K562 (cell line): ENCODE data around the gene ETV2. TPM values are rescaled to one million over a fixed set of nuclear protein-coding genes. Genes with fewer than 3 reads are reported as not detected.

Source experiments
- ATAC-seq: fragments of 200-7000 bp; cut with Tn5 transposase; 3 replicates; pipeline ENCODE4 v1.9.1; 2020; ENCODE audit warnings: moderate library complexity
- BruUV-seq: library from RNA; stranded (reverse); fragments of 400-500 nt; replicated peaks from 2 replicates; lab custom pipeline; 2021; lab: Mats Ljungman, UMichigan
- CTCF ChIA-PET: fragments of 300-600 bp; formaldehyde crosslinking; extraction: SDS; loops from one replicate; lab custom pipeline; 2021; ENCODE audit warnings: low intra/inter-chr PET ratio; lab: Yijun Ruan, JAX
- POLR2A ChIA-PET: fragments of 300-600, 350-650 bp; sonication (Branson Sonifier 250); formaldehyde crosslinking; extraction: SDS; loops from one replicate; lab custom pipeline; 2021; ENCODE audit warnings: antibody characterized with exemption, inconsistent platforms; lab: Yijun Ruan, JAX
- DNase-seq, 4 experiments: peaks; one replicate each; pipeline versions ENCODE4 v3.0.0 to v3.0.0-alpha.2; 2011 to 2018; ENCODE audit warnings: low spot score in 3 of 4, mixed read lengths in 3 of 4; ENCODE audit errors: extremely low read depth in 1 of 4
- FAIRE-seq: peaks from 2 replicates; lab custom pipeline; 2011; peaks lifted over from hg19 to GRCh38; lab: Jason Lieb, UNC
- H2AFZ ChIP-seq: 2 replicates; pipeline ENCODE4 v1.6.0; 2011; ENCODE audit warnings: low read depth, low read length, control low read depth, inconsistent platforms
- H3K27ac ChIP-seq: fragments of 200-600 bp; 3 replicates; pipeline ENCODE4 v1.8.0; 2011; ENCODE audit warnings: low read depth, mild to moderate bottlenecking, control low read depth, inconsistent platforms, low read length, moderate library complexity, mixed read lengths; ENCODE audit errors: extremely low read depth
- H3K27me3 ChIP-seq, 2 experiments: fragments of 300-600 bp in 1 of 2; 2 replicates in 1 of 2; 3 replicates in 1 of 2; pipeline versions ENCODE4 v1.6.0 to v1.8.0; 2011; ENCODE audit warnings: inconsistent platforms in 2 of 2, low read length in 2 of 2, mild to moderate bottlenecking in 1 of 2, mixed read lengths in 1 of 2, moderate library complexity in 1 of 2; ENCODE audit not compliant: control insufficient read depth in 2 of 2, insufficient read depth in 2 of 2
- H3K36me3 ChIP-seq: fragments of 300-600 bp; 3 replicates; pipeline ENCODE4 v1.8.0; 2011; ENCODE audit warnings: mild to moderate bottlenecking, low read length, inconsistent platforms; ENCODE audit not compliant: control insufficient read depth, insufficient read depth
- H3K4me1 ChIP-seq, 2 experiments: fragments of 200-600 bp in 1 of 2; replicated peaks in 1 of 2; 2 replicates in 1 of 2; 3 replicates in 1 of 2; pipeline versions ENCODE4 v1.5.1 to v1.8.0; 2011; ENCODE audit warnings: inconsistent platforms in 2 of 2, low read length in 2 of 2, mild to moderate bottlenecking in 1 of 2, mixed read lengths in 1 of 2, moderate library complexity in 1 of 2; ENCODE audit not compliant: control insufficient read depth in 2 of 2, insufficient read depth in 2 of 2
- H3K4me2 ChIP-seq: 2 replicates; pipeline ENCODE4 v1.6.1; 2011; ENCODE audit warnings: low read length, control low read depth, inconsistent platforms, mixed read lengths; ENCODE audit not compliant: insufficient read depth
- H3K4me3 ChIP-seq: fragments of 200-600 bp; sonication (generic), shearing (Covaris generic); 2 replicates; pipeline ENCODE4 v1.5.1; 2016; ENCODE audit warnings: control low read depth, inconsistent platforms
- H3K79me2 ChIP-seq: fragments of 200-600 bp; 3 replicates; pipeline ENCODE4 v1.8.0; 2011; ENCODE audit warnings: low read length, inconsistent platforms; ENCODE audit not compliant: control insufficient read depth, insufficient read depth
- H3K9ac ChIP-seq, 2 experiments: 2 replicates each; pipeline versions ENCODE4 v1.6.0 to v1.6.1; 2011; ENCODE audit warnings: low read depth in 2 of 2, low read length in 2 of 2, control low read depth in 1 of 2, inconsistent platforms in 1 of 2, mild to moderate bottlenecking in 1 of 2, mixed read lengths in 1 of 2; ENCODE audit not compliant: insufficient read depth in 1 of 2
- H3K9me1 ChIP-seq: one replicate; pipeline ENCODE4 v1.6.0; 2011; ENCODE audit warnings: inconsistent platforms, mild to moderate bottlenecking, low read length, moderate library complexity; ENCODE audit not compliant: control insufficient read depth, insufficient read depth
- H3K9me3 ChIP-seq: replicated peaks from 2 replicates; pipeline ENCODE4 v1.5.1; 2011; ENCODE audit warnings: low read depth, low read length, inconsistent platforms; ENCODE audit not compliant: control insufficient read depth, insufficient read depth
- H4K20me1 ChIP-seq: replicated peaks from 2 replicates; pipeline ENCODE4 v1.6.1; 2011; ENCODE audit warnings: low read length, inconsistent platforms, mixed read lengths; ENCODE audit not compliant: control insufficient read depth, insufficient read depth
- BCOR ChIP-seq: fragments of 450-650 bp; IDR thresholded peaks from 2 replicates; pipeline ENCODE4 v1.6.1; 2016
- JUN ChIP-seq, 2 experiments: sonication (generic) in 1 of 2; formaldehyde crosslinking in 1 of 2; IDR thresholded peaks; 2 replicates each; pipeline versions ENCODE4 v1.6.1 to v1.8.0; 2012 to 2022; ENCODE audit warnings: borderline replicate concordance in 2 of 2, mild to moderate bottlenecking in 2 of 2, improper control_type of control experiment in 1 of 2, low read depth in 1 of 2, low read length in 1 of 2, missing genetic modification reagents in 1 of 2
- KDM2B ChIP-seq: fragments of 250-450 bp; sonication (Bioruptor Pico); IDR thresholded peaks from 2 replicates; pipeline ENCODE4 v1.8.0; 2021; ENCODE audit warnings: mild to moderate bottlenecking, moderate library complexity
- MCM7 ChIP-seq, 2 experiments: fragments of 450-650 bp; IDR thresholded peaks; 2 replicates each; pipeline ENCODE4 v1.6.1; 2016 to 2018
- ZNF121 ChIP-seq: sonication (generic); formaldehyde crosslinking; conservative IDR thresholded peaks from 2 replicates; pipeline ENCODE4 v1.8.0; 2022; ENCODE audit warnings: missing genetic modification reagents
- ZNF165 ChIP-seq: fragments of 250-450 bp; sonication (Bioruptor Pico); IDR thresholded peaks from 2 replicates; pipeline ENCODE4 v1.4.0; 2020; ENCODE audit warnings: borderline replicate concordance
- WGBS: fragments of 100-300 bp; shearing (Covaris generic); methylation state at CpG from one replicate; pipeline ENCODE4 v1.1.6; 2016; ENCODE audit warnings: low coverage, mixed read lengths; ENCODE audit not compliant: insufficient coverage; ENCODE audit errors: missing lambda C conversion rate; 5-methylcytosine and 5-hydroxymethylcytosine counted together
- in situ Hi-C: fragments of 300-500 bp; cut with MboI; formaldehyde crosslinking; loops from 4 replicates; pipeline ENCODE4 v1.15.0; 2018; ENCODE audit warnings: inconsistent platforms, mixed read lengths
- intact Hi-C: fragments of 100-400 bp; cut with micrococcal nuclease; formaldehyde crosslinking; loops from 2 replicates; pipeline ENCODE4 v1.14.2; 2022
- polyA plus RNA-seq, 8 experiments: library from polyadenylated mRNA; depleted of rRNA in 4 of 8; stranded (reverse) in 5 of 8; unstranded in 3 of 8; fragments of >200 nt; fragmentation: Nextera tagmentation in 2 of 8; fragmentation: Illumina TruSeq in 1 of 8; extraction: Ambion mirVana in 2 of 8; extraction: Trizol in 1 of 8; gene quantifications; 2 replicates each; pipeline versions ENCODE4 v1.2.1 to v1.2.3, GENCODE V29; 2011 to 2014; ENCODE audit warnings: inconsistent platforms in 1 of 8, missing spikeins in 1 of 8
- total RNA-seq, 7 experiments: library from RNA; depleted of rRNA in 6 of 7; stranded (reverse); fragments of >200 nt in 6 of 7; fragmentation: Illumina TruSeq in 2 of 7; extraction: Trizol in 2 of 7; gene quantifications; 2 replicates each; pipeline versions ENCODE4 v1.2.1 to v1.2.3, GENCODE V29; 2011 to 2021; ENCODE audit warnings: low replicate concordance in 1 of 7
- TF ChIP-seq, protein P1 (sequence below): fragments of 250-450 bp; sonication (Bioruptor Pico); IDR thresholded peaks from 2 replicates; pipeline ENCODE4 v1.9.0; 2021; ENCODE audit warnings: mild to moderate bottlenecking, inconsistent platforms
- TF ChIP-seq, protein P2 (sequence below): sonication (generic); formaldehyde crosslinking; IDR thresholded peaks from 2 replicates; pipeline ENCODE4 v1.8.0; 2023; ENCODE audit warnings: mild to moderate bottlenecking, missing genetic modification reagents
- TF ChIP-seq, protein P3 (sequence below), 2 experiments: fragments of 450-650 bp; IDR thresholded peaks; 2 replicates each; pipeline ENCODE4 v1.6.1; 2018; ENCODE audit warnings: mild to moderate bottlenecking in 2 of 2, low read depth in 1 of 2; ENCODE audit not compliant: partially characterized antibody in 2 of 2

Gene ETV2
- total and polyA plus RNA-seq, 9 of the 15 experiments (the other 6 are each of a cell fraction or from before 2014, with no cell fraction given): 0.11 to 3.7 (median 0.55) TPM

DNA sequence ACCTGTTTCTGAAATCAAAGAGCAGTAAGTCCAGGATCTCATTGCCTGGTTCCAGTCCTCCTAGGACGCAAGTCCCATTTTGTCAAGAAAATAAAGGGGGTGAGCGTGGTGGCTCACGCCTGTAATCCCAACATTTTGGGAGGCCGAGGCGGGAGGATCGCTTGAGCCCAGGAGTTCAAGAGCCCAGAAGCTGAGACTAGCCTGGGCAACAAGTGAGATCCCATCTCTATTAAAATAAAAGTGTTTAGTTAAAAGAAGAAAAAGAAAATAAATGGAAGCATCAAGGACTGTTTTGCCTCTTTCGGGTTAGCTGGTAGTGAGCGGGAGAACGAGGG lies 29.4 kb upstream of the ETV2 start:
- Histone ChIP-seq H3K27me3 (no peaks in the 10 kb centered on the region), H4K20me1 (no peaks in the 10 kb centered on the region), H3K4me3 (peak overlapping the region; percentile 85), H3K36me3 (peaks cover 24% of the 10 kb centered on the region; the same call in 2 of the 3 replicates), H3K9ac (peak overlapping the region in 1 of 2 experiments; percentile 97; a peak in 2 of 4 replicates), H3K9me3 (peaks cover 6% of the 10 kb centered on the region; the same call in 1 of the 2 replicates), H3K27ac (no peak overlapping the region), H3K4me2 (peak overlapping the region; percentile 98), H3K79me2 (peaks cover 7% of the 10 kb centered on the region), H3K9me1 (no peaks in the 10 kb centered on the region), H2AFZ (peak overlapping the region; percentile 96), H3K4me1 (peaks cover 7 to 25% of the 10 kb centered on the region in 2 experiments; a peak in 3 of 5 replicates)
- no peak for DNase-seq
- CTCF ChIA-PET: no interaction called here
- intact Hi-C loops (no loop called here), in situ Hi-C loops (no loop called here)
- POLR2A ChIA-PET: interaction anchor here (0.6 to 1.8 kb wide), 12 partner anchors 10 to 1626 kb away, joined by 3 to 7 read pairs (median 4); partner anchors contain the start of genes COX6B1 and ETV2
- TSS peak; percentile 70 for BruUV-seq
- ATAC-seq: no peak
- no peak for FAIRE-seq
- WGBS: 13% methylated on average over 9 of the region's 9 CpGs
- TF ChIP-seq, protein P1, sequence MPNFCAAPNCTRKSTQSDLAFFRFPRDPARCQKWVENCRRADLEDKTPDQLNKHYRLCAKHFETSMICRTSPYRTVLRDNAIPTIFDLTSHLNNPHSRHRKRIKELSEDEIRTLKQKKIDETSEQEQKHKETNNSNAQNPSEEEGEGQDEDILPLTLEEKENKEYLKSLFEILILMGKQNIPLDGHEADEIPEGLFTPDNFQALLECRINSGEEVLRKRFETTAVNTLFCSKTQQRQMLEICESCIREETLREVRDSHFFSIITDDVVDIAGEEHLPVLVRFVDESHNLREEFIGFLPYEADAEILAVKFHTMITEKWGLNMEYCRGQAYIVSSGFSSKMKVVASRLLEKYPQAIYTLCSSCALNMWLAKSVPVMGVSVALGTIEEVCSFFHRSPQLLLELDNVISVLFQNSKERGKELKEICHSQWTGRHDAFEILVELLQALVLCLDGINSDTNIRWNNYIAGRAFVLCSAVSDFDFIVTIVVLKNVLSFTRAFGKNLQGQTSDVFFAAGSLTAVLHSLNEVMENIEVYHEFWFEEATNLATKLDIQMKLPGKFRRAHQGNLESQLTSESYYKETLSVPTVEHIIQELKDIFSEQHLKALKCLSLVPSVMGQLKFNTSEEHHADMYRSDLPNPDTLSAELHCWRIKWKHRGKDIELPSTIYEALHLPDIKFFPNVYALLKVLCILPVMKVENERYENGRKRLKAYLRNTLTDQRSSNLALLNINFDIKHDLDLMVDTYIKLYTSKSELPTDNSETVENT (CRISPR knock-in tag): no peak
- no peak for TF ChIP-seq MCM7 (IDR thresholded peaks at IDR 0.05)
- no peak for TF ChIP-seq KDM2B (CRISPR knock-in tag)
- TF ChIP-seq, protein P2, sequence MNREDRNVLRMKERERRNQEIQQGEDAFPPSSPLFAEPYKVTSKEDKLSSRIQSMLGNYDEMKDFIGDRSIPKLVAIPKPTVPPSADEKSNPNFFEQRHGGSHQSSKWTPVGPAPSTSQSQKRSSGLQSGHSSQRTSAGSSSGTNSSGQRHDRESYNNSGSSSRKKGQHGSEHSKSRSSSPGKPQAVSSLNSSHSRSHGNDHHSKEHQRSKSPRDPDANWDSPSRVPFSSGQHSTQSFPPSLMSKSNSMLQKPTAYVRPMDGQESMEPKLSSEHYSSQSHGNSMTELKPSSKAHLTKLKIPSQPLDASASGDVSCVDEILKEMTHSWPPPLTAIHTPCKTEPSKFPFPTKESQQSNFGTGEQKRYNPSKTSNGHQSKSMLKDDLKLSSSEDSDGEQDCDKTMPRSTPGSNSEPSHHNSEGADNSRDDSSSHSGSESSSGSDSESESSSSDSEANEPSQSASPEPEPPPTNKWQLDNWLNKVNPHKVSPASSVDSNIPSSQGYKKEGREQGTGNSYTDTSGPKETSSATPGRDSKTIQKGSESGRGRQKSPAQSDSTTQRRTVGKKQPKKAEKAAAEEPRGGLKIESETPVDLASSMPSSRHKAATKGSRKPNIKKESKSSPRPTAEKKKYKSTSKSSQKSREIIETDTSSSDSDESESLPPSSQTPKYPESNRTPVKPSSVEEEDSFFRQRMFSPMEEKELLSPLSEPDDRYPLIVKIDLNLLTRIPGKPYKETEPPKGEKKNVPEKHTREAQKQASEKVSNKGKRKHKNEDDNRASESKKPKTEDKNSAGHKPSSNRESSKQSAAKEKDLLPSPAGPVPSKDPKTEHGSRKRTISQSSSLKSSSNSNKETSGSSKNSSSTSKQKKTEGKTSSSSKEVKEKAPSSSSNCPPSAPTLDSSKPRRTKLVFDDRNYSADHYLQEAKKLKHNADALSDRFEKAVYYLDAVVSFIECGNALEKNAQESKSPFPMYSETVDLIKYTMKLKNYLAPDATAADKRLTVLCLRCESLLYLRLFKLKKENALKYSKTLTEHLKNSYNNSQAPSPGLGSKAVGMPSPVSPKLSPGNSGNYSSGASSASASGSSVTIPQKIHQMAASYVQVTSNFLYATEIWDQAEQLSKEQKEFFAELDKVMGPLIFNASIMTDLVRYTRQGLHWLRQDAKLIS (CRISPR knock-in tag): no peak
- peak; percentile 29; the same call in 1 of the 2 replicates for TF ChIP-seq BCOR
- TF ChIP-seq ZNF165 (CRISPR knock-in tag): no peak
- TF ChIP-seq, protein P3, sequence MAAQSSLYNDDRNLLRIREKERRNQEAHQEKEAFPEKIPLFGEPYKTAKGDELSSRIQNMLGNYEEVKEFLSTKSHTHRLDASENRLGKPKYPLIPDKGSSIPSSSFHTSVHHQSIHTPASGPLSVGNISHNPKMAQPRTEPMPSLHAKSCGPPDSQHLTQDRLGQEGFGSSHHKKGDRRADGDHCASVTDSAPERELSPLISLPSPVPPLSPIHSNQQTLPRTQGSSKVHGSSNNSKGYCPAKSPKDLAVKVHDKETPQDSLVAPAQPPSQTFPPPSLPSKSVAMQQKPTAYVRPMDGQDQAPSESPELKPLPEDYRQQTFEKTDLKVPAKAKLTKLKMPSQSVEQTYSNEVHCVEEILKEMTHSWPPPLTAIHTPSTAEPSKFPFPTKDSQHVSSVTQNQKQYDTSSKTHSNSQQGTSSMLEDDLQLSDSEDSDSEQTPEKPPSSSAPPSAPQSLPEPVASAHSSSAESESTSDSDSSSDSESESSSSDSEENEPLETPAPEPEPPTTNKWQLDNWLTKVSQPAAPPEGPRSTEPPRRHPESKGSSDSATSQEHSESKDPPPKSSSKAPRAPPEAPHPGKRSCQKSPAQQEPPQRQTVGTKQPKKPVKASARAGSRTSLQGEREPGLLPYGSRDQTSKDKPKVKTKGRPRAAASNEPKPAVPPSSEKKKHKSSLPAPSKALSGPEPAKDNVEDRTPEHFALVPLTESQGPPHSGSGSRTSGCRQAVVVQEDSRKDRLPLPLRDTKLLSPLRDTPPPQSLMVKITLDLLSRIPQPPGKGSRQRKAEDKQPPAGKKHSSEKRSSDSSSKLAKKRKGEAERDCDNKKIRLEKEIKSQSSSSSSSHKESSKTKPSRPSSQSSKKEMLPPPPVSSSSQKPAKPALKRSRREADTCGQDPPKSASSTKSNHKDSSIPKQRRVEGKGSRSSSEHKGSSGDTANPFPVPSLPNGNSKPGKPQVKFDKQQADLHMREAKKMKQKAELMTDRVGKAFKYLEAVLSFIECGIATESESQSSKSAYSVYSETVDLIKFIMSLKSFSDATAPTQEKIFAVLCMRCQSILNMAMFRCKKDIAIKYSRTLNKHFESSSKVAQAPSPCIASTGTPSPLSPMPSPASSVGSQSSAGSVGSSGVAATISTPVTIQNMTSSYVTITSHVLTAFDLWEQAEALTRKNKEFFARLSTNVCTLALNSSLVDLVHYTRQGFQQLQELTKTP (IDR thresholded peaks at IDR 0.05; ENCODE audit: low read depth in 1 of 2, partially characterized antibody in 2 of 2): no peak
- peak; percentile 71 for TF ChIP-seq ZNF121 (CRISPR knock-in tag)
- TF ChIP-seq JUN (IDR thresholded peaks at IDR 0.05; ENCODE audit: borderline replicate concordance, low read depth, low read length): no peak
- 0 out of 2 replicates have a peak, but pooled peaks have one; percentile 7 for TF ChIP-seq JUN (CRISPR knock-in tag; IDR thresholded peaks at IDR 0.05; ENCODE audit: borderline replicate concordance)
